HCT116 (cell line): ENCODE results near the gene SEC62. TPM values are rescaled to one million over a fixed set of nuclear protein-coding genes. Genes with fewer than 3 reads are reported as not detected.

Experiments
- ATAC-seq: fragments of 200-7000 bp; cut with Tn5 transposase; 2 replicates; pipeline ENCODE4 v1.9.1; 2020; ENCODE audit warnings: mild to moderate bottlenecking, moderate library complexity
- BruUV-seq: library from RNA; stranded (reverse); fragments of 400-500 nt; replicated peaks from 2 replicates; lab custom pipeline; 2021; lab: Mats Ljungman, UMichigan
- CTCF ChIA-PET: fragments of 300-600 bp; sonication (Branson Sonifier 250); formaldehyde crosslinking; loops from one replicate; lab custom pipeline; 2021; ENCODE audit warnings: antibody characterized with exemption; lab: Charles Lee
- POLR2A ChIA-PET: fragments of 300-600, 350-600 bp; sonication (Branson Sonifier 250); formaldehyde crosslinking; loops from one replicate; lab custom pipeline; 2021; ENCODE audit warnings: antibody characterized with exemption; lab: Charles Lee
- RAD21 ChIA-PET, 2 experiments: fragments of 300-600 bp; sonication (Branson Sonifier 250); formaldehyde crosslinking; loops; one replicate each; lab custom pipeline; 2023; ENCODE audit warnings: low total read pairs in 2 of 2; ENCODE audit not compliant: uncharacterized antibody in 2 of 2, unreplicated experiment in 2 of 2, low non-redundant PET in 1 of 2; lab: Charles Lee
- DNase-seq: peaks from one replicate; pipeline ENCODE4 v3.0.0-alpha.2; 2010; ENCODE audit warnings: low read depth, low spot score
- H2AFZ ChIP-seq: fragments of 200-600 bp; shearing (Covaris generic), sonication (generic); 2 replicates; pipeline ENCODE4 v1.6.1; 2017; ENCODE audit warnings: low read depth, mixed run types, mixed read lengths, antibody characterized with exemption, low read length; ENCODE audit not compliant: poor library complexity, severe bottlenecking
- H3K27ac ChIP-seq: 2 replicates; pipeline ENCODE4 v1.5.1; 2012; ENCODE audit warnings: low read depth, low read length
- H3K27me3 ChIP-seq: fragments of 200-600 bp; sonication (generic); 2 replicates; pipeline ENCODE4 v1.6.1; 2016; ENCODE audit warnings: mixed run types, low read length, mixed read lengths; ENCODE audit not compliant: insufficient read depth
- H3K36me3 ChIP-seq, 2 experiments: fragments of 200-500 bp in 1 of 2; fragments of 200-600 bp in 1 of 2; sonication (Bioruptor generic) in 1 of 2; sonication (generic) in 1 of 2; 2 replicates each; pipeline versions ENCODE4 v1.5.1 to v1.6.1; 2014 to 2016; ENCODE audit warnings: low read length in 2 of 2, inconsistent platforms in 1 of 2, mixed read lengths in 1 of 2, mixed run types in 1 of 2; ENCODE audit not compliant: insufficient read depth in 2 of 2, control insufficient read depth in 1 of 2
- H3K4me1 ChIP-seq, 2 experiments: fragments of 200-600 bp in 1 of 2; sonication (generic) in 1 of 2; 2 replicates each; pipeline versions ENCODE4 v1.5.1 to v1.6.1; 2012 to 2017; ENCODE audit warnings: low read length in 2 of 2, inconsistent platforms in 1 of 2, mild to moderate bottlenecking in 1 of 2, mixed read lengths in 1 of 2, mixed run types in 1 of 2, moderate library complexity in 1 of 2; ENCODE audit not compliant: insufficient read depth in 2 of 2, control insufficient read depth in 1 of 2
- H3K4me2 ChIP-seq: fragments of 200-600 bp; sonication (generic); 2 replicates; pipeline ENCODE4 v1.6.1; 2017; ENCODE audit warnings: mixed run types, low read length, mixed read lengths
- H3K4me3 ChIP-seq, 2 experiments: fragments of 200-600 bp in 1 of 2; sonication (generic) in 1 of 2; replicated peaks in 1 of 2; 2 replicates each; pipeline ENCODE4 v1.5.1; 2011 to 2016; ENCODE audit warnings: low read length in 2 of 2, control low read depth in 1 of 2, low read depth in 1 of 2, mild to moderate bottlenecking in 1 of 2, mixed read lengths in 1 of 2, mixed run types in 1 of 2
- H3K79me2 ChIP-seq: fragments of 200-600 bp; sonication (generic); 2 replicates; pipeline ENCODE4 v1.6.1; 2017; ENCODE audit warnings: mild to moderate bottlenecking, mixed run types, low read length, moderate library complexity, mixed read lengths; ENCODE audit not compliant: insufficient read depth
- H3K9ac ChIP-seq: fragments of 200-600 bp; sonication (generic); 2 replicates; pipeline ENCODE4 v1.6.1; 2016; ENCODE audit warnings: low read length, mixed read lengths
- H3K9me2 ChIP-seq: fragments of 200-600 bp; sonication (generic), shearing (Covaris generic); 2 replicates; pipeline ENCODE4 v1.6.1; 2017; ENCODE audit warnings: mixed run types, mild to moderate bottlenecking, moderate library complexity; ENCODE audit not compliant: insufficient read depth
- H3K9me3 ChIP-seq, 2 experiments: fragments of 200-500 bp in 1 of 2; fragments of 200-600 bp in 1 of 2; sonication (Bioruptor generic) in 1 of 2; sonication (generic) in 1 of 2; 2 replicates each; pipeline ENCODE4 v1.6.1; 2014 to 2017; ENCODE audit warnings: low read length in 2 of 2, mixed read lengths in 2 of 2, inconsistent platforms in 1 of 2, low read depth in 1 of 2, mild to moderate bottlenecking in 1 of 2, mixed run types in 1 of 2, moderate library complexity in 1 of 2; ENCODE audit not compliant: control insufficient read depth in 1 of 2, insufficient read depth in 1 of 2
- H4K20me1 ChIP-seq: fragments of 200-600 bp; sonication (generic), shearing (Covaris generic); 2 replicates; pipeline ENCODE4 v1.6.1; 2017; ENCODE audit warnings: mixed run types, mild to moderate bottlenecking, moderate library complexity; ENCODE audit not compliant: insufficient read depth
- CBX3 ChIP-seq: IDR thresholded peaks from 2 replicates; pipeline ENCODE4 v1.6.1; 2012; ENCODE audit warnings: low read depth
- CEBPB ChIP-seq: IDR thresholded peaks from 2 replicates; pipeline ENCODE4 v1.6.1; 2012; ENCODE audit warnings: low read depth
- EGR1 ChIP-seq: IDR thresholded peaks from 2 replicates; pipeline ENCODE4 v1.6.1; 2012; ENCODE audit warnings: low read depth
- ELF1 ChIP-seq: IDR thresholded peaks from 2 replicates; pipeline ENCODE4 v1.6.1; 2012; ENCODE audit warnings: low read depth, borderline replicate concordance
- EZH2 ChIP-seq: fragments of 200-600 bp; sonication (generic); IDR thresholded peaks from 2 replicates; pipeline ENCODE4 v1.6.1; 2017; ENCODE audit warnings: antibody characterized with exemption, mixed run types
- EZH2phosphoT487 ChIP-seq: fragments of 200-600 bp; IDR thresholded peaks from 2 replicates; pipeline ENCODE4 v1.6.1; 2018; ENCODE audit warnings: antibody characterized with exemption, borderline replicate concordance
- FOSL1 ChIP-seq: IDR thresholded peaks from 2 replicates; pipeline ENCODE4 v1.6.1; 2012; ENCODE audit warnings: low read depth
- JUND ChIP-seq: IDR thresholded peaks from 2 replicates; pipeline ENCODE4 v1.6.1; 2012
- POLR2AphosphoS5 ChIP-seq: IDR thresholded peaks from 2 replicates; pipeline ENCODE4 v1.6.1; 2011; ENCODE audit warnings: mild to moderate bottlenecking, low read depth, low read length, moderate library complexity
- RAD21 ChIP-seq: IDR thresholded peaks from 2 replicates; pipeline ENCODE4 v1.6.1; 2012; ENCODE audit warnings: low read depth, mild to moderate bottlenecking
- SIN3A ChIP-seq: IDR thresholded peaks from 2 replicates; pipeline ENCODE4 v1.6.1; 2012; ENCODE audit warnings: low read depth
- SP1 ChIP-seq: IDR thresholded peaks from 2 replicates; pipeline ENCODE4 v1.6.1; 2012; ENCODE audit warnings: low read depth
- SRF ChIP-seq: IDR thresholded peaks from 2 replicates; pipeline ENCODE4 v1.6.1; 2012; ENCODE audit warnings: low read depth
- TCF7L2 ChIP-seq: IDR thresholded peaks from 2 replicates; pipeline ENCODE4 v1.7.0; 2011; ENCODE audit warnings: borderline replicate concordance, inconsistent platforms; ENCODE audit not compliant: insufficient read depth, insufficient read length; ENCODE audit errors: extremely low read depth
- YY1 ChIP-seq: IDR thresholded peaks from 2 replicates; pipeline ENCODE4 v1.6.1; 2011; ENCODE audit warnings: low read length, low read depth, moderate library complexity, mild to moderate bottlenecking; ENCODE audit not compliant: insufficient replicate concordance; ENCODE audit errors: extremely low read depth
- ZNF274 ChIP-seq: fragments of 200-500 bp; sonication (Bioruptor generic); IDR thresholded peaks from 2 replicates; pipeline ENCODE4 v1.6.1; 2014; ENCODE audit warnings: mild to moderate bottlenecking, low read depth, low read length, inconsistent platforms
- intact Hi-C: fragments of 100-400 bp; cut with micrococcal nuclease; formaldehyde crosslinking; loops from 2 replicates; pipeline ENCODE4 v1.10.0; 2022
- total RNA-seq: library from RNA; stranded (reverse); gene quantifications from one replicate; pipeline ENCODE4 v1.2.1, GENCODE V29; 2021; ENCODE audit not compliant: unreplicated experiment
- TF ChIP-seq, protein P1 (sequence below): IDR thresholded peaks from 2 replicates; pipeline ENCODE4 v1.6.1; 2012
- TF ChIP-seq, protein P2 (sequence below): IDR thresholded peaks from 2 replicates; pipeline ENCODE4 v1.6.1; 2011; ENCODE audit warnings: mild to moderate bottlenecking, low read length, moderate library complexity; ENCODE audit not compliant: insufficient replicate concordance; ENCODE audit errors: extremely low read depth
- TF ChIP-seq, protein P3 (sequence below): IDR thresholded peaks from 2 replicates; pipeline ENCODE4 v1.6.1; 2012
- TF ChIP-seq, protein P4 (sequence below), 3 experiments: fragments of 200-600 bp in 1 of 3; sonication (generic) in 1 of 3; IDR thresholded peaks in 2 of 3; conservative IDR thresholded peaks in 1 of 3; 2 replicates each; pipeline ENCODE4 v1.5.1; 2012 to 2017; ENCODE audit warnings: low read depth in 2 of 3, low read length in 2 of 3, antibody characterized with exemption in 1 of 3, borderline replicate concordance in 1 of 3, control low read depth in 1 of 3, mild to moderate bottlenecking in 1 of 3, mixed read lengths in 1 of 3, mixed run types in 1 of 3, moderate library complexity in 1 of 3; ENCODE audit not compliant: insufficient read depth in 1 of 3

The SEC62 gene
- total RNA-seq, 1 experiment from 2014 or later = 55.4 TPM

DNA sequence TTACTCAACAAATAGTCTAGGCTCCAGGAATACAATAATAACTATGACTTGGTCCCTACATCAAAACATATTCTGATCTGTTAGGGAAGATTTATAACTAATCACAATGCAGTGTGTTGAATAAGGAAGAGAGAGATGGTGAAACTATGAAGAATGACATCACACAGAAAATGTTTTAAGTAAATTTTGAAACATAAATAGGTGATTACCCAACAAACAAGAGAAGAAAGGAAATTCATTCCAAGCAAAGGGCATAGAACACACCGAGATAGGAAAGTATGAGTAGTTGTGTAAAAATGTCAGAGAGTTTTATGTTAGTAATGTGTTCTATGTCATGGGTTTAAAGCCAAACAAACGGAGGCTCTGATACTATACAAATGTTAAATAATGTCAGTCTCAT lies 13.4 kb downstream of the SEC62 start:
- H3K27ac ChIP-seq = no peak overlapping the region
- no peaks in the 10 kb centered on the region for H3K9me3 ChIP-seq
- no peaks in the 10 kb centered on the region for H3K4me1 ChIP-seq
- no peak overlapping the region for H3K9ac ChIP-seq
- ATAC-seq (no peak), DNase-seq (no peak)
- RAD21 ChIA-PET = interaction anchor here in 1 of 2 experiments (0.6 kb wide), 1 partner anchor 115 kb away, joined by 4 read pairs; no protein-coding TSS in a partner anchor
- POLR2A ChIA-PET = no interaction called here
- intact Hi-C loops = no loop called here
- BruUV-seq = no TSS peak
- H3K79me2 ChIP-seq = peaks cover 14% of the 10 kb centered on the region
- no peak overlapping the region for H3K4me3 ChIP-seq
- H2AFZ ChIP-seq = no peak overlapping the region
- H3K36me3 ChIP-seq = peaks cover 23 to 48% of the 10 kb centered on the region in 2 experiments
- H4K20me1 ChIP-seq = no peaks in the 10 kb centered on the region
- no peaks in the 10 kb centered on the region for H3K9me2 ChIP-seq
- no peaks in the 10 kb centered on the region for H3K27me3 ChIP-seq
- TF ChIP-seq CBX3 (no peak), SRF (no peak), EGR1 (no peak), EZH2phosphoT487 (no peak), SP1 (no peak), RAD21 (no peak), POLR2AphosphoS5 (no peak), FOSL1 (no peak), JUND (no peak), EZH2 (no peak), YY1 (no peak), SIN3A (no peak), CEBPB (no peak), ZNF274 (no peak), ELF1 (no peak), TCF7L2 (no peak)
- TF ChIP-seq, protein P1, sequence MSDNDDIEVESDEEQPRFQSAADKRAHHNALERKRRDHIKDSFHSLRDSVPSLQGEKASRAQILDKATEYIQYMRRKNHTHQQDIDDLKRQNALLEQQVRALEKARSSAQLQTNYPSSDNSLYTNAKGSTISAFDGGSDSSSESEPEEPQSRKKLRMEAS = no peak
- TF ChIP-seq, protein P2, sequence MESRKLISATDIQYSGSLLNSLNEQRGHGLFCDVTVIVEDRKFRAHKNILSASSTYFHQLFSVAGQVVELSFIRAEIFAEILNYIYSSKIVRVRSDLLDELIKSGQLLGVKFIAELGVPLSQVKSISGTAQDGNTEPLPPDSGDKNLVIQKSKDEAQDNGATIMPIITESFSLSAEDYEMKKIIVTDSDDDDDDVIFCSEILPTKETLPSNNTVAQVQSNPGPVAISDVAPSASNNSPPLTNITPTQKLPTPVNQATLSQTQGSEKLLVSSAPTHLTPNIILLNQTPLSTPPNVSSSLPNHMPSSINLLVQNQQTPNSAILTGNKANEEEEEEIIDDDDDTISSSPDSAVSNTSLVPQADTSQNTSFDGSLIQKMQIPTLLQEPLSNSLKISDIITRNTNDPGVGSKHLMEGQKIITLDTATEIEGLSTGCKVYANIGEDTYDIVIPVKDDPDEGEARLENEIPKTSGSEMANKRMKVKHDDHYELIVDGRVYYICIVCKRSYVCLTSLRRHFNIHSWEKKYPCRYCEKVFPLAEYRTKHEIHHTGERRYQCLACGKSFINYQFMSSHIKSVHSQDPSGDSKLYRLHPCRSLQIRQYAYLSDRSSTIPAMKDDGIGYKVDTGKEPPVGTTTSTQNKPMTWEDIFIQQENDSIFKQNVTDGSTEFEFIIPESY = no peak
- TF ChIP-seq, protein P3, sequence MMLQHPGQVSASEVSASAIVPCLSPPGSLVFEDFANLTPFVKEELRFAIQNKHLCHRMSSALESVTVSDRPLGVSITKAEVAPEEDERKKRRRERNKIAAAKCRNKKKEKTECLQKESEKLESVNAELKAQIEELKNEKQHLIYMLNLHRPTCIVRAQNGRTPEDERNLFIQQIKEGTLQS = no peak
- TF ChIP-seq, protein P4, sequence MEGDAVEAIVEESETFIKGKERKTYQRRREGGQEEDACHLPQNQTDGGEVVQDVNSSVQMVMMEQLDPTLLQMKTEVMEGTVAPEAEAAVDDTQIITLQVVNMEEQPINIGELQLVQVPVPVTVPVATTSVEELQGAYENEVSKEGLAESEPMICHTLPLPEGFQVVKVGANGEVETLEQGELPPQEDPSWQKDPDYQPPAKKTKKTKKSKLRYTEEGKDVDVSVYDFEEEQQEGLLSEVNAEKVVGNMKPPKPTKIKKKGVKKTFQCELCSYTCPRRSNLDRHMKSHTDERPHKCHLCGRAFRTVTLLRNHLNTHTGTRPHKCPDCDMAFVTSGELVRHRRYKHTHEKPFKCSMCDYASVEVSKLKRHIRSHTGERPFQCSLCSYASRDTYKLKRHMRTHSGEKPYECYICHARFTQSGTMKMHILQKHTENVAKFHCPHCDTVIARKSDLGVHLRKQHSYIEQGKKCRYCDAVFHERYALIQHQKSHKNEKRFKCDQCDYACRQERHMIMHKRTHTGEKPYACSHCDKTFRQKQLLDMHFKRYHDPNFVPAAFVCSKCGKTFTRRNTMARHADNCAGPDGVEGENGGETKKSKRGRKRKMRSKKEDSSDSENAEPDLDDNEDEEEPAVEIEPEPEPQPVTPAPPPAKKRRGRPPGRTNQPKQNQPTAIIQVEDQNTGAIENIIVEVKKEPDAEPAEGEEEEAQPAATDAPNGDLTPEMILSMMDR (IDR thresholded peaks at IDR 0.05 in 2 of 3, conservative IDR thresholded peaks at IDR 0.05 in 1 of 3; ENCODE audit: borderline replicate concordance in 1 of 3, insufficient read depth in 1 of 3, low read depth in 2 of 3, low read length in 2 of 3) = no peak
- CTCF ChIA-PET = no interaction called here
- no peak overlapping the region for H3K4me2 ChIP-seq
